ENCODE results near the gene ST3GAL3. TPM values are rescaled to one million over a fixed set of nuclear protein-coding genes. Genes with fewer than 3 reads are reported as not detected.

ST3GAL3 gene
- total and polyA plus RNA-seq, 2 donors (not counting 3 experiments of a cell fraction or from before 2014, with no cell fraction given) = 14.3 to 35.8 TPM

DNA sequence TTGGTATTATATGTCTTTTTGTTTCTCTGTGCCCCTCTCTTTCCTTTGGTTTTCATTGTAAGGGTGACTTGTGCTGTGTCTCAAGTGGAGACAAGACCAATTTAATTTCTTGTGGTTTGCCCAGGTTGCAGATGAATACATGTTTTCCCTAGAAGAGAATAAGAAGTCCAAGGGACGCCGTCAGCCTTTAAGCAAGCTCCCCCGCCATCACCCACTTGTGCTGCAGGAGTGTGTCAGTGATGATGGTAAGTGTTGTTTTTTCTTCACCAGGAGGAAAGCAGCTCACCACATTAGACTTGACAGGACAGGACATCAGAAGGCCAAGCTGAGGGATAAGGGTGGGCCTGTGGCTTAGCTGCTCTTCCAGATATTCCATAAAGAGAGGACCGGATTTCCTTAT is 23.8 kb upstream of the ST3GAL3 start:
- Histone ChIP-seq H3K9me1 (replicated peaks; ENCODE audit: control insufficient read depth, extremely low read depth, insufficient read depth, low read length) (no peaks in the 10 kb centered on the region), H3K9me3 (replicated peaks; ENCODE audit: control insufficient read depth, insufficient read depth, low read length) (no peaks in the 10 kb centered on the region), H3K9ac (replicated peaks; ENCODE audit: extremely low read depth, insufficient read depth, low read length) (no peak overlapping the region), H3K4me3 (replicated peaks in 1 of 3; ENCODE audit: insufficient read depth in 1 of 3, low read depth in 1 of 3, low read length in 3 of 3) (no peak overlapping the region), H3K4me2 (ENCODE audit: insufficient read depth, low read length) (no peak overlapping the region), H2AFZ (ENCODE audit: low read depth, low read length) (no peak overlapping the region), H3K27me3 (ENCODE audit: control insufficient read depth in 2 of 2, insufficient read depth in 2 of 2, low read length in 2 of 2) (no peaks in the 10 kb centered on the region), H3K36me3 (ENCODE audit: control insufficient read depth in 2 of 2, extremely low read depth in 1 of 2, insufficient read depth in 2 of 2, low read length in 2 of 2) (peaks cover 8 to 46% of the 10 kb centered on the region in 2 experiments), H3K27ac (ENCODE audit: insufficient read depth, low read depth, low read length) (no peak overlapping the region), H4K20me1 (replicated peaks; ENCODE audit: control insufficient read depth, extremely low read depth, insufficient read depth, low read length) (no peaks in the 10 kb centered on the region), H3K4me1 (ENCODE audit: control insufficient read depth, extremely low read depth, insufficient read depth, low read length) (peaks cover 12% of the 10 kb centered on the region), H3K79me2 (ENCODE audit: control insufficient read depth, insufficient read depth, low read length) (no peaks in the 10 kb centered on the region)
- no peak for TF ChIP-seq JUN (IDR thresholded peaks at IDR 0.05; ENCODE audit: borderline replicate concordance, insufficient read depth, insufficient read length, low read depth)
- no peak for TF ChIP-seq FOS (IDR thresholded peaks at IDR 0.05; ENCODE audit: borderline replicate concordance, insufficient read depth, low read length)
- TF ChIP-seq MYC (IDR thresholded peaks at IDR 0.05; ENCODE audit: low read depth, low read length) = no peak
- no peak for TF ChIP-seq POLR2A (IDR thresholded peaks at IDR 0.05; ENCODE audit: low read depth, low read length)
- no peak for TF ChIP-seq GATA2 (IDR thresholded peaks at IDR 0.05; ENCODE audit: insufficient read depth, insufficient read length, low read depth, low read length)
- TF ChIP-seq, protein P1, sequence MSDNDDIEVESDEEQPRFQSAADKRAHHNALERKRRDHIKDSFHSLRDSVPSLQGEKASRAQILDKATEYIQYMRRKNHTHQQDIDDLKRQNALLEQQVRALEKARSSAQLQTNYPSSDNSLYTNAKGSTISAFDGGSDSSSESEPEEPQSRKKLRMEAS (IDR thresholded peaks at IDR 0.05; ENCODE audit: insufficient read depth, insufficient read length) = no peak
- no peak for TF ChIP-seq POLR2AphosphoS5 (IDR thresholded peaks at IDR 0.05; ENCODE audit: insufficient read depth, low read depth, low read length)
- TF ChIP-seq EZH2 (IDR thresholded peaks at IDR 0.05; ENCODE audit: borderline replicate concordance, low read depth, low read length, severe bottlenecking) = no peak
- TF ChIP-seq, protein P2, sequence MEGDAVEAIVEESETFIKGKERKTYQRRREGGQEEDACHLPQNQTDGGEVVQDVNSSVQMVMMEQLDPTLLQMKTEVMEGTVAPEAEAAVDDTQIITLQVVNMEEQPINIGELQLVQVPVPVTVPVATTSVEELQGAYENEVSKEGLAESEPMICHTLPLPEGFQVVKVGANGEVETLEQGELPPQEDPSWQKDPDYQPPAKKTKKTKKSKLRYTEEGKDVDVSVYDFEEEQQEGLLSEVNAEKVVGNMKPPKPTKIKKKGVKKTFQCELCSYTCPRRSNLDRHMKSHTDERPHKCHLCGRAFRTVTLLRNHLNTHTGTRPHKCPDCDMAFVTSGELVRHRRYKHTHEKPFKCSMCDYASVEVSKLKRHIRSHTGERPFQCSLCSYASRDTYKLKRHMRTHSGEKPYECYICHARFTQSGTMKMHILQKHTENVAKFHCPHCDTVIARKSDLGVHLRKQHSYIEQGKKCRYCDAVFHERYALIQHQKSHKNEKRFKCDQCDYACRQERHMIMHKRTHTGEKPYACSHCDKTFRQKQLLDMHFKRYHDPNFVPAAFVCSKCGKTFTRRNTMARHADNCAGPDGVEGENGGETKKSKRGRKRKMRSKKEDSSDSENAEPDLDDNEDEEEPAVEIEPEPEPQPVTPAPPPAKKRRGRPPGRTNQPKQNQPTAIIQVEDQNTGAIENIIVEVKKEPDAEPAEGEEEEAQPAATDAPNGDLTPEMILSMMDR (IDR thresholded peaks at IDR 0.05; ENCODE audit: extremely low read depth in 1 of 2, insufficient read depth in 1 of 2, low read depth in 1 of 2, low read length in 2 of 2) = no peak
- no peak for DNase-seq (ENCODE audit: low read depth, low spot score)
- BruUV-seq (replicated peaks) = no TSS peak
- dilution Hi-C loops (cut with MboI; ENCODE audit: extremely low pct_ligation_motif_present, low sequenced_read_pairs) (no loop called here), intact Hi-C loops (cut with micrococcal nuclease) (no loop called here)
- CTCF ChIA-PET = no interaction called here
- FAIRE-seq = no peak
- POLR2A ChIA-PET = no interaction called here
